Activated naive CD4-positive, alpha-beta T cell treated with anti-CD3 and anti-CD28 coated beads for 36 hours (primary cell): ENCODE measurements around the gene PPP1R15B. TPM values are rescaled to one million over a fixed set of nuclear protein-coding genes. Genes with fewer than 3 reads are reported as not detected.

Source experiments
- CTCF ChIA-PET: fragments of 350-600 bp; sonication (Branson Sonifier 250); formaldehyde crosslinking; loops from one replicate; lab custom pipeline; 2021; ENCODE audit warnings: antibody characterized with exemption; lab: Charles Lee
- DNase-seq: peaks from one replicate; pipeline ENCODE4 v3.0.0-alpha.2; 2020
- H3K27ac Mint-ChIP-seq: one replicate; pipeline ENCODE4 v1.8.0; 2021; ENCODE audit warnings: mild to moderate bottlenecking, mixed read lengths
- H3K27me3 Mint-ChIP-seq: one replicate; pipeline ENCODE4 v1.8.0; 2021; ENCODE audit warnings: low read depth, mixed read lengths
- H3K36me3 Mint-ChIP-seq: one replicate; pipeline ENCODE4 v1.8.0; 2021; ENCODE audit warnings: low read depth, mixed read lengths
- H3K4me1 Mint-ChIP-seq: one replicate; pipeline ENCODE4 v1.8.0; 2021; ENCODE audit warnings: low read depth, mixed read lengths
- H3K4me3 Mint-ChIP-seq: one replicate; pipeline ENCODE4 v1.8.0; 2021; ENCODE audit warnings: mild to moderate bottlenecking, moderate library complexity, mixed read lengths
- H3K9me3 Mint-ChIP-seq: one replicate; pipeline ENCODE4 v1.8.0; 2021; ENCODE audit warnings: mixed read lengths
- intact Hi-C: fragments of 100-400 bp; cut with micrococcal nuclease; formaldehyde crosslinking; loops from one replicate; pipeline ENCODE4 v1.15.1; 2023
- total RNA-seq, 2 experiments: library from RNA; stranded (reverse); gene quantifications; one replicate each; pipeline ENCODE4 v1.2.3, GENCODE V29; 2021

The PPP1R15B gene
- 10 to 100 TPM; 63.7 to 65.6 TPM for total RNA-seq

GRCh38 chr1:204411451-204412204 lies at the start of gene PPP1R15B:
TSS of gene PPP1R15B (minus strand) at chr1:204411817. CDS start at chr1:204411411, 406 bp downstream.
- DNase-seq, result peak; percentile 97
- Mint-ChIP-seq H3K9me3 (no peaks in the 10 kb centered on the region), H3K4me1 (peaks cover 8% of the 10 kb centered on the region), H3K27ac (peak within 1 kb of the TSS; percentile 99), H3K4me3 (peak within 1 kb of the TSS; percentile 99), H3K36me3 (peaks cover 43% of the 10 kb centered on the region), H3K27me3 (no peaks in the 10 kb centered on the region)
- CTCF ChIA-PET, result interaction anchor here (0.6 to 3.3 kb wide), 2 partner anchors 14 to 129 kb away, joined by 3 to 26 read pairs; no protein-coding TSS in a partner anchor
- intact Hi-C loops, result loop anchor here (1.0 to 10.0 kb wide), 11 partner anchors 29 to 823 kb away; partner anchors contain the start of genes ATP2B4, MDM4, PIK3C2B and RBBP5

GRCh38 chr1:204460346-204460745 lies 48.7 kb upstream of the PPP1R15B start:
- CTCF ChIA-PET, result interaction anchor here (0.6 to 8.8 kb wide), 2 partner anchors 13 to 1002 kb away, joined by 3 to 52 read pairs; no protein-coding TSS in a partner anchor
- Mint-ChIP-seq H3K4me3 (no peak overlapping the region), H3K4me1 (peaks cover 49% of the 10 kb centered on the region), H3K27ac (no peak overlapping the region), H3K36me3 (peaks cover 38% of the 10 kb centered on the region), H3K27me3 (no peaks in the 10 kb centered on the region), H3K9me3 (no peaks in the 10 kb centered on the region)
- intact Hi-C loops, result no loop called here
- DNase-seq, result no peak

GRCh38 chr1:204459706-204460105 lies 48.1 kb upstream of the PPP1R15B start:
- H3K36me3 Mint-ChIP-seq, result peaks cover 38% of the 10 kb centered on the region
- H3K27ac Mint-ChIP-seq, result no peak overlapping the region
- no peaks in the 10 kb centered on the region for H3K9me3 Mint-ChIP-seq
- no peak overlapping the region for H3K4me3 Mint-ChIP-seq
- H3K27me3 Mint-ChIP-seq, result no peaks in the 10 kb centered on the region
- DNase-seq, result no peak
- peaks cover 43% of the 10 kb centered on the region for H3K4me1 Mint-ChIP-seq
- intact Hi-C loops, result no loop called here
- CTCF ChIA-PET, result interaction anchor here (8.8 kb wide), 1 partner anchor 12 kb away, joined by 52 read pairs; no protein-coding TSS in a partner anchor

GRCh38 chr1:204457666-204458065 lies 46.0 kb upstream of the PPP1R15B start:
- peak overlapping the region; percentile 39 for H3K27ac Mint-ChIP-seq
- CTCF ChIA-PET, result interaction anchor here (1.2 to 8.8 kb wide), 3 partner anchors 10 to 45 kb away, joined by 4 to 52 read pairs (median 7); no protein-coding TSS in a partner anchor
- peaks cover 37% of the 10 kb centered on the region for H3K36me3 Mint-ChIP-seq
- no peaks in the 10 kb centered on the region for H3K9me3 Mint-ChIP-seq
- intact Hi-C loops, result no loop called here
- H3K4me3 Mint-ChIP-seq, result no peak overlapping the region
- peaks cover 33% of the 10 kb centered on the region for H3K4me1 Mint-ChIP-seq
- no peaks in the 10 kb centered on the region for H3K27me3 Mint-ChIP-seq
- no peak for DNase-seq

GRCh38 chr1:204456826-204457442 lies 45.3 kb upstream of the PPP1R15B start:
- H3K27ac Mint-ChIP-seq, result peak overlapping the region; percentile 19
- H3K27me3 Mint-ChIP-seq, result no peaks in the 10 kb centered on the region
- no peaks in the 10 kb centered on the region for H3K9me3 Mint-ChIP-seq
- CTCF ChIA-PET, result interaction anchor here (1.2 to 8.8 kb wide), 3 partner anchors 10 to 46 kb away, joined by 4 to 52 read pairs (median 7); no protein-coding TSS in a partner anchor
- peaks cover 30% of the 10 kb centered on the region for H3K4me1 Mint-ChIP-seq
- no peak for DNase-seq
- H3K4me3 Mint-ChIP-seq, result no peak overlapping the region
- H3K36me3 Mint-ChIP-seq, result peaks cover 39% of the 10 kb centered on the region
- intact Hi-C loops, result no loop called here

- intact Hi-C loops, result no loop called here
- peaks cover 37% of the 10 kb centered on the region for H3K36me3 Mint-ChIP-seq
- H3K4me1 Mint-ChIP-seq, result peaks cover 26% of the 10 kb centered on the region
These were observed 44.2 kb upstream of the PPP1R15B start for GRCh38 chr1:204455831-204456145.

DNA sequence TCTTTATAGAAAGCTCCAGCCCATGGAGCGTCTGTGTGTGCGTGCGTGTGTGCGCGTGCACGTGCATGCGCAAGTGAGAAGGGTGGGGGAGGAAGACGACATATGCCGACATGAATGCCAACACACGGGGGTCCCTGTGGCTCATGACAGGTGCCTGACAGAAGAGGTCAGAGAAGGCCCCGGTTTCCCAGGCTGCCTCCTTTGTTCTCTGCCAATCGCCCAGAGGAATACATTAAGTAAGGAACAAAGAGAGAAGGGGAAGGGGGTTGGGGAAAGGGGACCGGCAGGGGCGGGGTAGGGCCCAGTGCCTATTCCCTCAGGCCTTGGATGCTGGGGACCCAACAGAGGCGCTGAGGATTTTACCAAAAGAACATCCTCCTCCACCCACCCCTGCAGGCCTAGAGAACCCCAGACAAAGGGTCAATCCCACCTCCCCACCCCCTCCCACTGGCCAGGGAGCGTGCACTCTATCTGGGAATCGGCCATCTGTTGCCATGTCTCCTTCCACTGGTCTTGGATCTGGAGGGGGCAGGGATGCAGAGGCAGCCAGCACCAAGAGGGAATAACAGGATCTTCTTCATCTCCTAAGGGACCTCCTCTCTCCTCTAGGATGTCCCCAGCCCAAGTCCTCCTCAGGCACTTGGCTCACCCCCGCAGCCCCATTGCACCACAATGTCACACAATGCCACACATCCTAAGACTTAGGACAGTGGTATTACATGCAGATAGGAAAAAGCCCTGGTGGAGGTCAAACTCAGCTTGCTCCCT lies 43.6 kb upstream of the PPP1R15B start:
- Mint-ChIP-seq H3K36me3 (peaks cover 34% of the 10 kb centered on the region), H3K4me1 (peaks cover 28% of the 10 kb centered on the region), H3K4me3 (no peak overlapping the region), H3K27ac (no peak overlapping the region), H3K9me3 (no peaks in the 10 kb centered on the region), H3K27me3 (no peaks in the 10 kb centered on the region)
- intact Hi-C loops, result no loop called here
- CTCF ChIA-PET, result interaction anchor here (1.0 to 28.3 kb wide), 3 partner anchors 8 to 45 kb away, joined by 5 to 859 read pairs (median 52); partner anchors contain the start of gene PIK3C2B
- DNase-seq, result no peak

More at GRCh38 chr1:204455831-204456145, 44.2 kb upstream of the PPP1R15B start:
- H3K9me3 Mint-ChIP-seq, result no peaks in the 10 kb centered on the region
- CTCF ChIA-PET, result interaction anchor here (8.8 kb wide), 1 partner anchor 9 kb away, joined by 52 read pairs; no protein-coding TSS in a partner anchor
- H3K4me3 Mint-ChIP-seq, result no peak overlapping the region
- no peak for DNase-seq
- no peaks in the 10 kb centered on the region for H3K27me3 Mint-ChIP-seq
- no peak overlapping the region for H3K27ac Mint-ChIP-seq

DNA sequence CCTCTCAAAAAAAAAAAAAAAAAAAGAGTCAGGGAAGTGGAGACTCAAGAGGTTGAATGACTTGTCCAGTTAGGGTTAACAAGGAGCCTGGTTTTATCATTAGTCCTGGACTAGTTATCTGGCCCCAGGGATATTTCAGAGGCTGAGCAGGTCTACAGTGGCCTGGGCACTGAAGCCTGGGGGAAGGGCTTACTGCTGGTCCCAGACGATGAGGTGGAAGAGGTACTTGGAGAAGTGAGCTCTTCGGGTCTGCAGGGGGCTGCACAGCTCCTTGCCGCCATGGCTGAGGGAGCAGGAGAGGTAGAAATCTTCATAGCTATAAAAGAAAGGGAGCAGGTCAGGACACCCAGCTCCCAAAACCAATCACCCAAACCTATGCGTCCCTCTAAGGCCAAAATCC lies 42.9 kb upstream of the PPP1R15B start:
- H3K4me3 Mint-ChIP-seq, result no peak overlapping the region
- H3K9me3 Mint-ChIP-seq, result no peaks in the 10 kb centered on the region
- peak overlapping the region; percentile 51 for H3K27ac Mint-ChIP-seq
- peaks cover 29% of the 10 kb centered on the region for H3K36me3 Mint-ChIP-seq
- DNase-seq, result no peak
- H3K4me1 Mint-ChIP-seq, result peaks cover 27% of the 10 kb centered on the region
- no peaks in the 10 kb centered on the region for H3K27me3 Mint-ChIP-seq
- CTCF ChIA-PET, result interaction anchor here (0.7 to 28.3 kb wide), 6 partner anchors 8 to 46 kb away, joined by 3 to 859 read pairs (median 7); partner anchors contain the start of gene PIK3C2B
- intact Hi-C loops, result no loop called here

DNA sequence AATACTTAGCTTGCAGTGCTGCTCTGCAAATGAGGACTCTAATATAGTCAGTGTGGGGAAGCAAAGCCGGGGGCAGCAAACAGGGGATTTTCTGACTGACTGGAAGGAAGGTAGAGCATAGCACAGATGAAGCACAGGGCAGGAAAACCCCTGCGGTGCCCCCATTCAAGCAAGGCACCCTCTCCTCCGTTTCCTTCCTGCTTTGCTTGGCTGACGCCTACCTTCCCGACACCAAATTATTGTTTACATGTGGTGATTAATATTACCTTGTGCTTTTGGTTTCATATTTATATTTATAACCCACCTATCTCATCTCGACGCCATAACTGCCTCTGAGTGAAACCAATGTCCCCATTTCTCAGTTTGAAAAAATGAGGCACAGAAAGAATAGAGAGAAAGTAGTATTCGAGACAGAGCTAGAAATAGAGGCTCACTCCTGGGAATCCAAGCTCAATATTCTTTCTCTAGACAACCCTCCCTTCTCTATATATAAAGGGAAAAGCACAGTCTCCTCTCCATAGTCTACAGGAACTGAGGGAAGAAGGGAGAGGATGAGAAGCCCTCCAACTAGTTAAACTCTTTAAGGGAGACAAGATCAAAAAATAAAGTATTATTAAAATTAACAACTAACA lies 41.6 kb upstream of the PPP1R15B start:
- DNase-seq, result peak; percentile 92
- CTCF ChIA-PET, result interaction anchor here (0.8 to 28.3 kb wide), 5 partner anchors 8 to 47 kb away, joined by 3 to 859 read pairs (median 9); partner anchors contain the start of gene PIK3C2B
- H3K4me1 Mint-ChIP-seq, result peaks cover 37% of the 10 kb centered on the region
- peaks cover 30% of the 10 kb centered on the region for H3K36me3 Mint-ChIP-seq
- no peaks in the 10 kb centered on the region for H3K27me3 Mint-ChIP-seq
- H3K9me3 Mint-ChIP-seq, result no peaks in the 10 kb centered on the region
- peak overlapping the region; percentile 60 for H3K4me3 Mint-ChIP-seq
- peak overlapping the region; percentile 94 for H3K27ac Mint-ChIP-seq
- intact Hi-C loops, result loop anchor here (1.0 kb wide), 5 partner anchors 9 to 91 kb away; partner anchors contain the start of gene PIK3C2B

GRCh38 chr1:204451352-204452124 lies 39.9 kb upstream of the PPP1R15B start:
- CTCF ChIA-PET, result interaction anchor here (1.2 to 28.3 kb wide), 3 partner anchors 12 to 49 kb away, joined by 5 to 859 read pairs (median 32); partner anchors contain the start of gene PIK3C2B
- Mint-ChIP-seq H3K9me3 (no peaks in the 10 kb centered on the region), H3K4me1 (peaks cover 42% of the 10 kb centered on the region), H3K36me3 (peaks cover 29% of the 10 kb centered on the region), H3K4me3 (no peak overlapping the region), H3K27me3 (no peaks in the 10 kb centered on the region), H3K27ac (peak overlapping the region; percentile 41)
- no peak for DNase-seq
- intact Hi-C loops, result no loop called here
